H1 (cell line): ENCODE data around the gene MAGEA9B. TPM values are rescaled to one million over a fixed set of nuclear protein-coding genes. Genes with fewer than 3 reads are reported as not detected.
A peak's percentile ranks its signal among the peaks of the same experiment; 100 is the strongest.
"Not testable (repeated sequence)": the region's sequence is repeated elsewhere in the genome, so short reads cannot be mapped to it uniquely, and the experiment has no call there.

ENCODE experiments used
- CTCF ChIA-PET: fragments of 300-600 bp; sonication (Branson Sonifier 250); formaldehyde crosslinking; loops from one replicate; lab custom pipeline; 2021; ENCODE audit not compliant: partially characterized antibody; lab: Charles Lee
- POLR2A ChIA-PET: fragments of 300-600 bp; sonication (Branson Sonifier 250); formaldehyde crosslinking; loops from one replicate; lab custom pipeline; 2021; ENCODE audit warnings: inconsistent platforms; ENCODE audit not compliant: partially characterized antibody; lab: Charles Lee
- DNase-seq, 2 experiments: peaks; one replicate each; pipeline versions ENCODE4 v3.0.0 to v3.0.0-alpha.2; 2010 to 2022; ENCODE audit warnings: low spot score in 2 of 2, low read depth in 1 of 2, mixed read lengths in 1 of 2
- FAIRE-seq: peaks from 2 replicates; lab custom pipeline; 2011; peaks lifted over from hg19 to GRCh38; lab: Jason Lieb, UNC
- H2AFZ ChIP-seq: 2 replicates; pipeline ENCODE4 v1.8.1; 2012; ENCODE audit warnings: low read length, inconsistent platforms
- H2AK5ac ChIP-seq: 2 replicates; pipeline ENCODE4 v1.6.1; 2013; ENCODE audit warnings: low read depth, low read length
- H2BK120ac ChIP-seq: replicated peaks from 2 replicates; pipeline ENCODE3; 2013; ENCODE audit warnings: low read depth, low read length, inconsistent platforms
- H2BK12ac ChIP-seq: 2 replicates; pipeline ENCODE4 v1.6.1; 2013; ENCODE audit warnings: low read depth, low read length
- H2BK15ac ChIP-seq: 2 replicates; pipeline ENCODE4 v1.6.1; 2013; ENCODE audit warnings: low read length
- H2BK20ac ChIP-seq: 2 replicates; pipeline ENCODE4 v1.6.1; 2013; ENCODE audit warnings: low read length
- H2BK5ac ChIP-seq: 2 replicates; pipeline ENCODE4 v1.6.1; 2013; ENCODE audit warnings: low read depth, low read length
- H3K14ac ChIP-seq: 2 replicates; pipeline ENCODE4 v1.6.1; 2013; ENCODE audit warnings: inconsistent platforms; ENCODE audit not compliant: insufficient read length
- H3K18ac ChIP-seq: 2 replicates; pipeline ENCODE4 v1.6.1; 2013; ENCODE audit warnings: low read length; ENCODE audit errors: extremely low read depth
- H3K23ac ChIP-seq: 2 replicates; pipeline ENCODE4 v1.6.1; 2013; ENCODE audit warnings: inconsistent platforms; ENCODE audit not compliant: insufficient read length
- H3K23me2 ChIP-seq: 2 replicates; pipeline ENCODE4 v1.6.1; 2013; ENCODE audit warnings: low read depth, low read length
- H3K27ac ChIP-seq: 2 replicates; pipeline ENCODE4 v1.6.1; 2011; ENCODE audit warnings: low read depth, low read length, inconsistent platforms
- H3K27me3 ChIP-seq, 4 experiments: replicated peaks in 1 of 4; 1 replicate in 1 of 4; 2 replicates in 3 of 4; pipeline versions ENCODE4 v1.6.1 to v1.8.1; 2011 to 2013; ENCODE audit warnings: low read length in 3 of 4, mild to moderate bottlenecking in 3 of 4, inconsistent platforms in 2 of 4, mixed read lengths in 2 of 4, moderate library complexity in 1 of 4; ENCODE audit not compliant: control insufficient read depth in 3 of 4, insufficient read depth in 3 of 4; ENCODE audit errors: extremely low read depth in 1 of 4
- H3K36me3 ChIP-seq, 4 experiments: 2 replicates each; pipeline versions ENCODE4 v1.6.1 to v1.8.1; 2011 to 2013; ENCODE audit warnings: mild to moderate bottlenecking in 4 of 4, low read length in 3 of 4, moderate library complexity in 2 of 4, control low read depth in 1 of 4, inconsistent platforms in 1 of 4; ENCODE audit not compliant: insufficient read depth in 4 of 4, control insufficient read depth in 2 of 4
- H3K4ac ChIP-seq: replicated peaks from 2 replicates; pipeline ENCODE3; 2013; ENCODE audit warnings: low read length, low read depth, mixed read lengths, inconsistent platforms; ENCODE audit not compliant: insufficient read length
- H3K4me1 ChIP-seq, 4 experiments: replicated peaks in 1 of 4; 1 replicate in 1 of 4; 2 replicates in 3 of 4; pipeline versions ENCODE4 v1.6.1 to v1.8.1; 2011 to 2013; ENCODE audit warnings: low read length in 3 of 4, inconsistent platforms in 2 of 4, mixed read lengths in 1 of 4; ENCODE audit not compliant: insufficient read depth in 4 of 4, control insufficient read depth in 3 of 4
- H3K4me2 ChIP-seq, 2 experiments: 2 replicates each; pipeline versions ENCODE4 v1.6.1 to v1.8.1; 2011 to 2013; ENCODE audit warnings: low read depth in 2 of 2, low read length in 2 of 2, control low read depth in 1 of 2, inconsistent platforms in 1 of 2, mild to moderate bottlenecking in 1 of 2; ENCODE audit not compliant: insufficient read depth in 1 of 2
- H3K4me3 ChIP-seq, 4 experiments: fragments of 200-600, 300-600 bp in 1 of 4; sonication (generic), shearing (Covaris generic), sonication (Bioruptor Twin) in 1 of 4; 2 replicates each; pipeline versions ENCODE4 v1.5.1 to v1.8.1; 2011 to 2016; ENCODE audit warnings: low read length in 4 of 4, low read depth in 3 of 4, control low read depth in 2 of 4, inconsistent platforms in 2 of 4, mild to moderate bottlenecking in 2 of 4, mixed read lengths in 1 of 4, moderate library complexity in 1 of 4; ENCODE audit not compliant: insufficient read depth in 2 of 4; ENCODE audit errors: extremely low read depth in 1 of 4
- H3K56ac ChIP-seq: replicated peaks from 2 replicates; pipeline ENCODE3; 2013; ENCODE audit warnings: low read depth, mild to moderate bottlenecking, mixed read lengths, low read length, inconsistent platforms; ENCODE audit not compliant: insufficient read length
- H3K79me1 ChIP-seq: 2 replicates; pipeline ENCODE4 v1.6.1; 2013; ENCODE audit warnings: low read depth, low read length, control low read depth
- H3K79me2 ChIP-seq, 2 experiments: 2 replicates each; pipeline versions ENCODE4 v1.6.1 to v1.8.1; 2012 to 2013; ENCODE audit warnings: low read length in 2 of 2, mild to moderate bottlenecking in 2 of 2, inconsistent platforms in 1 of 2; ENCODE audit not compliant: insufficient read depth in 2 of 2, control insufficient read depth in 1 of 2
- H3K9ac ChIP-seq, 4 experiments: replicated peaks in 1 of 4; 1 replicate in 1 of 4; 2 replicates in 3 of 4; pipeline versions ENCODE4 v1.6.1 to v1.8.1; 2011 to 2013; ENCODE audit warnings: low read depth in 3 of 4, low read length in 3 of 4, control low read depth in 2 of 4, mild to moderate bottlenecking in 2 of 4, moderate library complexity in 2 of 4, inconsistent platforms in 1 of 4; ENCODE audit errors: extremely low read depth in 1 of 4
- H3K9me3 ChIP-seq, 2 experiments: 2 replicates each; pipeline versions ENCODE4 v1.6.1 to v1.8.1; 2012 to 2013; ENCODE audit warnings: mild to moderate bottlenecking in 2 of 2, moderate library complexity in 2 of 2, control low read depth in 1 of 2, inconsistent platforms in 1 of 2, low read depth in 1 of 2, low read length in 1 of 2, mixed read lengths in 1 of 2; ENCODE audit not compliant: insufficient read depth in 2 of 2
- H4K20me1 ChIP-seq, 2 experiments: replicated peaks in 1 of 2; 2 replicates each; pipeline versions ENCODE3 to v1.8.1; 2011 to 2013; ENCODE audit warnings: inconsistent platforms in 2 of 2, low read length in 2 of 2, mild to moderate bottlenecking in 1 of 2; ENCODE audit not compliant: insufficient read depth in 2 of 2, control insufficient read depth in 1 of 2
- H4K5ac ChIP-seq: 2 replicates; pipeline ENCODE4 v1.6.1; 2013; ENCODE audit warnings: low read length, low read depth, mixed read lengths, inconsistent platforms; ENCODE audit not compliant: insufficient read length
- H4K8ac ChIP-seq: 2 replicates; pipeline ENCODE4 v1.8.0; 2013; ENCODE audit warnings: mild to moderate bottlenecking, moderate library complexity, low read length, inconsistent platforms; ENCODE audit not compliant: insufficient read depth; ENCODE audit errors: extremely low read depth
- H4K91ac ChIP-seq: replicated peaks from 2 replicates; pipeline ENCODE3; 2013; ENCODE audit warnings: low read length, mixed read lengths, inconsistent platforms; ENCODE audit not compliant: insufficient read length
- WGBS, 2 experiments: shearing (Covaris generic) in 1 of 2; methylation state at CpG; one replicate each; pipeline versions ENCODE4 v1.1.6 to v1.1.7; 2013 to 2015; ENCODE audit warnings: low lambda C conversion rate in 2 of 2, mixed read lengths in 2 of 2, inconsistent platforms in 1 of 2, low coverage in 1 of 2, missing lambda C conversion rate in 1 of 2; ENCODE audit not compliant: insufficient replicate concordance in 2 of 2, insufficient coverage in 1 of 2, insufficient read length in 1 of 2; ENCODE audit errors: extremely low coverage in 1 of 2, missing lambda C conversion rate in 1 of 2; 5-methylcytosine and 5-hydroxymethylcytosine counted together
- polyA plus RNA-seq, 7 experiments: library from polyadenylated mRNA; depleted of rRNA in 3 of 7; stranded (reverse) in 5 of 7; unstranded in 2 of 7; fragments of >200 nt in 5 of 7; fragments of 200-250 nt in 2 of 7; gene quantifications; 1 replicate in 5 of 7; 2 replicates in 1 of 7; 4 replicates in 1 of 7; pipeline versions ENCODE4 v1.2.1 to v1.2.3, GENCODE V29; 2011 to 2013; ENCODE audit warnings: missing spikeins in 2 of 7, mixed read lengths in 2 of 7
- total RNA-seq: library from RNA; stranded (reverse); fragmentation: NEBNext Ultra II Directional; extraction: Animal tissue kit (Norgen Biotek cat#: 25700); gene quantifications from 2 replicates; pipeline ENCODE4 v1.2.1, GENCODE V29; 2021

MAGEA9B gene
- total and polyA plus RNA-seq, 2 of the 8 experiments (the other 6 are each of a cell fraction or from before 2014, with no cell fraction given), result 0.06 TPM; not detected in 1

DNA sequence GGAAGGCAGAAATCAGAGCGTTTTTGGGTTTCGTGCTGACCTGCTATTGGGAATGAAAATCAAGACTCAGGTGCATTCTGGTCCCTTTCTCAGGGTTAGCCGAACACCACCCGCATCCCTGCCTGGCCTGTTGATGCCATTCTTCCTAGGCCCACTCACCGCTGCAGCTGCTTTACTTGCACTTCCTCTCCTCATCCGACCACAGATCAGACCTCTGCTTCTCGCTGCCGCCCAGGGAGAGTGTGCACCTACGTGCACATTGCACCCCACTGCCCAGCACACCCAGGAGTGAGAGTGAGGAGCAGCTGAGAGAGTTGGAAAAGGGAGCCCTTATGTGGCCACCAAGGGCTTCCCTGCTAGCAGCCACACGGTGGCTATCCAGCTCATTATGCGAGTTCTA lies 49.8 kb downstream of the MAGEA9B start:
- H3K4me2 ChIP-seq, H2BK120ac ChIP-seq, H2BK12ac ChIP-seq, H3K4me3 ChIP-seq, H3K9ac ChIP-seq, H4K5ac ChIP-seq, H3K79me2 ChIP-seq, DNase-seq, H3K23ac ChIP-seq, POLR2A ChIA-PET, H3K79me1 ChIP-seq, H2BK15ac ChIP-seq, CTCF ChIA-PET, H2AFZ ChIP-seq, H4K20me1 ChIP-seq, H3K27ac ChIP-seq, H3K56ac ChIP-seq, H3K18ac ChIP-seq, H4K91ac ChIP-seq, H2AK5ac ChIP-seq, H3K23me2 ChIP-seq, H3K14ac ChIP-seq, H2BK5ac ChIP-seq, H3K27me3 ChIP-seq, H3K9me3 ChIP-seq, H3K4ac ChIP-seq, H2BK20ac ChIP-seq, H4K8ac ChIP-seq, H3K36me3 ChIP-seq, H3K4me1 ChIP-seq: not testable (repeated sequence)
- FAIRE-seq, result peak; percentile 92
- 96% methylated on average over 5 of the region's 11 CpGs; no CpG with 5 or more reads in 1 of the 2 experiments for WGBS, 2 experiments

- H3K9me3 ChIP-seq, H3K4me1 ChIP-seq, H2BK20ac ChIP-seq, H2BK120ac ChIP-seq, H3K4me2 ChIP-seq, H3K9ac ChIP-seq, H3K79me2 ChIP-seq, H3K79me1 ChIP-seq, H3K56ac ChIP-seq, H4K5ac ChIP-seq, H3K4ac ChIP-seq, H3K23me2 ChIP-seq, DNase-seq, H3K4me3 ChIP-seq, H2AK5ac ChIP-seq, H2BK5ac ChIP-seq, FAIRE-seq, H4K91ac ChIP-seq, CTCF ChIA-PET, H3K14ac ChIP-seq, H2BK12ac ChIP-seq, H2AFZ ChIP-seq, H3K27me3 ChIP-seq, H4K20me1 ChIP-seq, H3K27ac ChIP-seq, H3K36me3 ChIP-seq, H3K18ac ChIP-seq, H2BK15ac ChIP-seq, H3K23ac ChIP-seq, H4K8ac ChIP-seq: not testable (repeated sequence)
- POLR2A ChIA-PET, result interaction anchor here (1.0 kb wide), 1 partner anchor 295 kb away, joined by 3 read pairs; no protein-coding TSS in a partner anchor
- 65% methylated on average over 2 of the region's 3 CpGs; no CpG with 5 or more reads in 1 of the 2 experiments for WGBS, 2 experiments
Observed at GRCh38 chrX:149534926-149535602, 52.2 kb downstream of the MAGEA9B start.
